Stomach smooth muscle (tissue), 2 donors: ENCODE data around the gene NEURL1.
A peak's percentile ranks its signal among the peaks of the same experiment; 100 is the strongest.

Experiments used
- H3K27ac ChIP-seq: one replicate; pipeline ENCODE4 v1.7.0; 2013; ENCODE audit warnings: mild to moderate bottlenecking, low read length, inconsistent platforms
- H3K27me3 ChIP-seq, 2 donors: one replicate each; pipeline ENCODE4 v1.7.0; 2013; ENCODE audit warnings: low read length in 2 of 2; ENCODE audit not compliant: insufficient read depth in 2 of 2, control insufficient read depth in 1 of 2
- H3K36me3 ChIP-seq, 2 donors: one replicate each; pipeline ENCODE4 v1.7.0; 2013; ENCODE audit warnings: low read length in 2 of 2; ENCODE audit not compliant: control insufficient read depth in 2 of 2, insufficient read depth in 2 of 2
- H3K4me1 ChIP-seq: one replicate; pipeline ENCODE4 v1.7.0; 2013; ENCODE audit warnings: low read length; ENCODE audit not compliant: control insufficient read depth, insufficient read depth
- H3K4me3 ChIP-seq, 2 donors: one replicate each; pipeline ENCODE4 v1.7.0; 2013; ENCODE audit warnings: low read length in 2 of 2
- H3K9ac ChIP-seq, 2 donors: one replicate each; pipeline ENCODE4 v1.7.0; 2013; ENCODE audit warnings: low read length in 2 of 2, mild to moderate bottlenecking in 1 of 2
- H3K9me3 ChIP-seq, 2 donors: one replicate each; pipeline ENCODE4 v1.7.0; 2013; ENCODE audit warnings: low read length in 2 of 2; ENCODE audit not compliant: control insufficient read depth in 2 of 2
- donor health status: healthy.
- donor health status: Pancreatic carcinoma.

The NEURL1 gene

GRCh38 chr10:103451831-103452505 lies 41.5 kb upstream of the NEURL1 start, which contains the start of gene CALHM2:
Gene CALHM2, minus strand, starts transcription at chr10:103452370. Its CDS starts 2,429 bp downstream, at chr10:103449941.
- H3K27me3 ChIP-seq, result no peaks in the 10 kb centered on the region
- H3K9ac ChIP-seq, result peak within 1 kb of the TSS; percentile 66 to 79
- H3K4me1 ChIP-seq, result peaks cover 47% of the 10 kb centered on the region

GRCh38 chr10:103452506-103453230 lies 40.8 kb upstream of the NEURL1 start:
- Histone ChIP-seq H3K4me1 (peaks cover 42% of the 10 kb centered on the region), H3K4me3 (peak overlapping the region; percentile 74 to 86), H3K9me3 (no peaks in the 10 kb centered on the region), H3K27me3 (no peaks in the 10 kb centered on the region), H3K36me3 (peaks cover 7 to 11% of the 10 kb centered on the region in 2 donors), H3K27ac (peak overlapping the region; percentile 60), H3K9ac (peak overlapping the region; percentile 55 to 66)

More at GRCh38 chr10:103451831-103452505, 41.5 kb upstream of the NEURL1 start, which contains the start of gene CALHM2:
- peak within 1 kb of the TSS; percentile 60 for H3K27ac ChIP-seq
- H3K4me3 ChIP-seq, result peak within 1 kb of the TSS; percentile 74 to 86
- peaks cover 7 to 18% of the 10 kb centered on the region in 2 donors for H3K36me3 ChIP-seq
- H3K9me3 ChIP-seq, result no peaks in the 10 kb centered on the region

GRCh38 chr10:103454026-103454425 lies 39.5 kb upstream of the NEURL1 start:
- Histone ChIP-seq H3K9ac (no peak overlapping the region), H3K27ac (no peak overlapping the region), H3K9me3 (no peaks in the 10 kb centered on the region), H3K4me1 (peaks cover 36% of the 10 kb centered on the region), H3K4me3 (no peak overlapping the region), H3K27me3 (no peaks in the 10 kb centered on the region), H3K36me3 (peaks cover 7% of the 10 kb centered on the region in 2 donors)

- H3K27me3 ChIP-seq, result no peaks in the 10 kb centered on the region
- H3K36me3 ChIP-seq, result peaks cover 0 to 2% of the 10 kb centered on the region in 2 donors
- no peak overlapping the region for H3K4me3 ChIP-seq
- no peak overlapping the region for H3K9ac ChIP-seq
- peaks cover 24% of the 10 kb centered on the region for H3K4me1 ChIP-seq
- no peaks in the 10 kb centered on the region for H3K9me3 ChIP-seq
- no peak overlapping the region for H3K27ac ChIP-seq
Observed at GRCh38 chr10:103455235-103455634, 38.3 kb upstream of the NEURL1 start.

- H3K9me3 ChIP-seq, result no peaks in the 10 kb centered on the region
- peaks cover 17% of the 10 kb centered on the region for H3K4me1 ChIP-seq
- H3K4me3 ChIP-seq, result no peak overlapping the region
- no peaks in the 10 kb centered on the region for H3K36me3 ChIP-seq
- H3K27me3 ChIP-seq, result no peaks in the 10 kb centered on the region
- no peak overlapping the region for H3K9ac ChIP-seq
- no peak overlapping the region for H3K27ac ChIP-seq
Observed at GRCh38 chr10:103456074-103456660, 37.3 kb upstream of the NEURL1 start.

- H3K36me3 ChIP-seq, result no peaks in the 10 kb centered on the region
- no peaks in the 10 kb centered on the region for H3K9me3 ChIP-seq
- peaks cover 9% of the 10 kb centered on the region for H3K4me1 ChIP-seq
- no peak overlapping the region for H3K27ac ChIP-seq
- H3K27me3 ChIP-seq, result no peaks in the 10 kb centered on the region
- H3K4me3 ChIP-seq, result no peak overlapping the region
- no peak overlapping the region for H3K9ac ChIP-seq
Observed at GRCh38 chr10:103457176-103457712, 36.3 kb upstream of the NEURL1 start.

GRCh38 chr10:103457896-103458583 lies 35.5 kb upstream of the NEURL1 start:
- Histone ChIP-seq H3K4me1 (peaks cover under 1% of the 10 kb centered on the region), H3K27me3 (no peaks in the 10 kb centered on the region), H3K9me3 (no peaks in the 10 kb centered on the region), H3K36me3 (no peaks in the 10 kb centered on the region), H3K4me3 (no peak overlapping the region), H3K9ac (no peak overlapping the region), H3K27ac (no peak overlapping the region)

GRCh38 chr10:103458720-103459119 lies 34.8 kb upstream of the NEURL1 start, which contains the start of gene CALHM1:
Gene CALHM1, minus strand, starts transcription at chr10:103458900. Its CDS starts 149 bp downstream, at chr10:103458751.
- Histone ChIP-seq H3K9ac (no peak within 1 kb of the TSS), H3K27ac (no peak within 1 kb of the TSS), H3K4me1 (no peaks in the 10 kb centered on the region), H3K27me3 (no peaks in the 10 kb centered on the region), H3K4me3 (no peak within 1 kb of the TSS), H3K36me3 (no peaks in the 10 kb centered on the region), H3K9me3 (no peaks in the 10 kb centered on the region)

- no peaks in the 10 kb centered on the region for H3K27me3 ChIP-seq
- H3K9me3 ChIP-seq, result no peaks in the 10 kb centered on the region
- no peak overlapping the region for H3K27ac ChIP-seq
- no peak overlapping the region for H3K4me3 ChIP-seq
- no peaks in the 10 kb centered on the region for H3K36me3 ChIP-seq
- H3K4me1 ChIP-seq, result no peaks in the 10 kb centered on the region
- H3K9ac ChIP-seq, result no peak overlapping the region
Observed at GRCh38 chr10:103459615-103460014, 33.9 kb upstream of the NEURL1 start.

GRCh38 chr10:103463499-103463898 lies 30.0 kb upstream of the NEURL1 start:
- Histone ChIP-seq H3K4me1 (no peaks in the 10 kb centered on the region), H3K9me3 (no peaks in the 10 kb centered on the region), H3K27me3 (no peaks in the 10 kb centered on the region), H3K36me3 (no peaks in the 10 kb centered on the region), H3K27ac (no peak overlapping the region), H3K4me3 (no peak overlapping the region), H3K9ac (no peak overlapping the region)
